DOHH2 (cell line): Measurements from ENCODE around the gene POU2F1.

ENCODE experiments used
- H3F3A ChIP-seq: fragments of 200-600 bp; sonication (generic), shearing (Covaris generic); 2 replicates; pipeline ENCODE4 v1.6.0; 2016; ENCODE audit warnings: antibody characterized with exemption, mild to moderate bottlenecking; ENCODE audit not compliant: control insufficient read depth, insufficient read depth
- H3K27ac ChIP-seq: fragments of 200-600 bp; sonication (generic); 2 replicates; pipeline ENCODE4 v1.5.1; 2014; ENCODE audit warnings: low read depth, mild to moderate bottlenecking, low read length, moderate library complexity
- H3K27me3 ChIP-seq: fragments of 200-600 bp; sonication (generic); 2 replicates; pipeline ENCODE4 v1.6.1; 2014; ENCODE audit warnings: mild to moderate bottlenecking, low read length, mixed read lengths; ENCODE audit not compliant: control insufficient read depth
- H3K36me3 ChIP-seq: fragments of 200-600 bp; sonication (generic); 2 replicates; pipeline ENCODE4 v1.6.1; 2014; ENCODE audit warnings: mild to moderate bottlenecking, low read length, moderate library complexity, mixed read lengths; ENCODE audit not compliant: control insufficient read depth
- H3K4me1 ChIP-seq: fragments of 200-600 bp; sonication (generic); 2 replicates; pipeline ENCODE4 v1.6.1; 2014; ENCODE audit warnings: mild to moderate bottlenecking, low read length, mixed read lengths; ENCODE audit not compliant: control insufficient read depth
- H3K4me2 ChIP-seq: fragments of 200-600 bp; sonication (generic); 2 replicates; pipeline ENCODE4 v1.6.0; 2014; ENCODE audit warnings: mild to moderate bottlenecking, low read length, moderate library complexity
- H3K4me3 ChIP-seq: fragments of 200-600 bp; sonication (generic); 2 replicates; pipeline ENCODE4 v1.5.1; 2014; ENCODE audit warnings: mild to moderate bottlenecking, low read length, mixed read lengths
- H3K79me2 ChIP-seq: fragments of 200-600 bp; sonication (generic); 2 replicates; pipeline ENCODE4 v1.6.1; 2014; ENCODE audit warnings: mild to moderate bottlenecking, low read length, mixed read lengths; ENCODE audit not compliant: control insufficient read depth
- H3K9me2 ChIP-seq: fragments of 200-600 bp; sonication (generic); replicated peaks from 2 replicates; pipeline ENCODE4 v1.6.1; 2014; ENCODE audit warnings: mild to moderate bottlenecking, low read length, mixed read lengths; ENCODE audit not compliant: control insufficient read depth
- H3K9me3 ChIP-seq: fragments of 200-600 bp; sonication (generic); 2 replicates; pipeline ENCODE4 v1.6.1; 2014; ENCODE audit warnings: antibody characterized with exemption, low read length, mixed read lengths; ENCODE audit not compliant: control insufficient read depth, insufficient read depth
- H4K20me1 ChIP-seq: fragments of 200-600 bp; sonication (generic); 2 replicates; pipeline ENCODE4 v1.6.0; 2014; ENCODE audit warnings: low read depth, mild to moderate bottlenecking, antibody characterized with exemption, low read length, moderate library complexity; ENCODE audit not compliant: control insufficient read depth, insufficient read depth
- CTCF ChIP-seq: fragments of 200-600 bp; sonication (generic); IDR thresholded peaks from one replicate; pipeline ENCODE4 v1.5.1; 2014; ENCODE audit warnings: antibody characterized with exemption, mild to moderate bottlenecking, low read depth, low read length; ENCODE audit not compliant: poor library complexity, severe bottlenecking
- EZH2phosphoT487 ChIP-seq: fragments of 200-600 bp; sonication (generic); IDR thresholded peaks from 2 replicates; pipeline ENCODE4 v1.6.1; 2017; ENCODE audit warnings: borderline replicate concordance, mild to moderate bottlenecking, antibody characterized with exemption, low read length, moderate library complexity, mixed read lengths

Gene POU2F1

GRCh38 chr1:167289966-167290365, 69.3 kb downstream of the POU2F1 start:
- Histone ChIP-seq H3K4me2 (no peak overlapping the region), H4K20me1 (no peaks in the 10 kb centered on the region), H3K27ac (no peak overlapping the region), H3F3A (no peaks in the 10 kb centered on the region), H3K9me3 (no peaks in the 10 kb centered on the region), H3K27me3 (no peaks in the 10 kb centered on the region), H3K79me2 (peaks cover 32% of the 10 kb centered on the region), H3K4me1 (peaks cover 15% of the 10 kb centered on the region), H3K36me3 (no peaks in the 10 kb centered on the region), H3K9me2 (no peaks in the 10 kb centered on the region), H3K4me3 (no peak overlapping the region)
- TF ChIP-seq EZH2phosphoT487: no peak
- no peak for TF ChIP-seq CTCF

DNA sequence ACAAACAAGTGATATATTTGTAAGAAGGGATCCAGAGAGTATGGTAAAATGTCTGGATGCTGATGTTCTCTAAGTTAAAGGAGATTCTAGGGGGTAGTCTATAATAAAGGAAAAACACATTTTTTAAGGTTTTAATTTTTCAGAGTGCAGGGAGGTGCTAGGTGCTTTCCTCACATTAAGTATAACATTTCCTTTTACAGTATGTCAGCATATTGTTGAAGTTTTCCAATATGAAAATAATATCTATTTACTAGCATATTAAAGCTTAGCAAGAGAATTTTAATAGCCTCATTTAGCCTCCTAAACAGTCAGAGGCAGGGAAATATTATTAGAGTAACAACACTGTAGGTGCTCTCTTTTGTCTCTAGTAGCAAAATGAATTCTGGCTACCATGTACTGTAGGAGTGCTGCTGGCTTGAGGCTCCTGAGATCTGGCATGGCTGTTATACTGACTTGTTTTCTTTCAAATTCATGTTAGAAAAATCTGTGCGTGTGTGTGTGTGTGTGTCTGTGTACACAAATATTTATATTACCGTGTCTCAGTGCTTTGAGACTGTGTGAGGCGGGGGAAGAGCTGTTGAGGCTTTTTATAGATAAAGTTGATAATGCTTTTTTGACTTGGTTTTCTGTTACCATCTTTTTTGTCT, 71.0 kb downstream of the POU2F1 start:
- no peak overlapping the region for H3K4me2 ChIP-seq
- no peaks in the 10 kb centered on the region for H4K20me1 ChIP-seq
- peaks cover 23% of the 10 kb centered on the region for H3K4me1 ChIP-seq
- H3F3A ChIP-seq: 0 out of 2 replicates have a peak, but pooled peaks cover 2% of the 10 kb centered on the region
- H3K9me2 ChIP-seq: no peaks in the 10 kb centered on the region
- no peak for TF ChIP-seq CTCF
- TF ChIP-seq EZH2phosphoT487: no peak
- H3K4me3 ChIP-seq: no peak overlapping the region
- no peak overlapping the region for H3K27ac ChIP-seq
- no peaks in the 10 kb centered on the region for H3K9me3 ChIP-seq
- H3K36me3 ChIP-seq: no peaks in the 10 kb centered on the region
- H3K79me2 ChIP-seq: peaks cover 21% of the 10 kb centered on the region
- H3K27me3 ChIP-seq: no peaks in the 10 kb centered on the region

GRCh38 chr1:167292216-167292615, 71.5 kb downstream of the POU2F1 start:
- H4K20me1 ChIP-seq: no peaks in the 10 kb centered on the region
- no peaks in the 10 kb centered on the region for H3K9me3 ChIP-seq
- no peaks in the 10 kb centered on the region for H3K27me3 ChIP-seq
- H3K4me3 ChIP-seq: no peak overlapping the region
- peaks cover 25% of the 10 kb centered on the region for H3K79me2 ChIP-seq
- no peaks in the 10 kb centered on the region for H3K9me2 ChIP-seq
- peaks cover 23% of the 10 kb centered on the region for H3K4me1 ChIP-seq
- H3K4me2 ChIP-seq: no peak overlapping the region
- 0 out of 2 replicates have a peak, but pooled peaks cover 2% of the 10 kb centered on the region for H3F3A ChIP-seq
- TF ChIP-seq EZH2phosphoT487 (no peak), CTCF (no peak)
- no peaks in the 10 kb centered on the region for H3K36me3 ChIP-seq
- H3K27ac ChIP-seq: no peak overlapping the region
